Measurements from ENCODE around the gene PZP.

The PZP gene

GRCh38 chr12:9112076-9112853 lies 95.9 kb downstream of the PZP start:
- H3K27ac ChIP-seq = no peak overlapping the region
- TF ChIP-seq CTCF (conservative IDR thresholded peaks at IDR 0.05) = no peak

- no peak for TF ChIP-seq CTCF (conservative IDR thresholded peaks at IDR 0.05)
- no peak overlapping the region for H3K27ac ChIP-seq
These were observed 96.7 kb downstream of the PZP start for GRCh38 chr12:9111525-9111924.

GRCh38 chr12:9109737-9110491 lies 98.3 kb downstream of the PZP start:
- TF ChIP-seq CTCF (conservative IDR thresholded peaks at IDR 0.05) = no peak

GRCh38 chr12:9109213-9109522 lies 99.0 kb downstream of the PZP start:
- H3K27ac ChIP-seq = no peak overlapping the region
- TF ChIP-seq CTCF (conservative IDR thresholded peaks at IDR 0.05) = no peak

More at GRCh38 chr12:9109737-9110491, 98.3 kb downstream of the PZP start:
- H3K27ac ChIP-seq = no peak overlapping the region

- TF ChIP-seq CTCF (conservative IDR thresholded peaks at IDR 0.05) = no peak
- H3K27ac ChIP-seq = no peak overlapping the region
These were observed 99.5 kb downstream of the PZP start for GRCh38 chr12:9108504-9109212.

GRCh38 chr12:9107542-9107873 lies 100.7 kb downstream of the PZP start:
- H3K27ac ChIP-seq = no peak overlapping the region
- TF ChIP-seq CTCF (conservative IDR thresholded peaks at IDR 0.05) = no peak
